GM18519 (cell line): ENCODE results near the gene ARPC1B.
A peak's percentile ranks its signal among the peaks of the same experiment; 100 is the strongest.

Experiments
- ATAC-seq: cut with Tn5 transposase; IDR thresholded peaks from one replicate; pipeline ENCODE4 v1.9.1; 2021; ENCODE audit warnings: mild to moderate bottlenecking, moderate library complexity; ENCODE audit not compliant: unreplicated experiment, low FRiP score

Gene ARPC1B

GRCh38 chr7:99438573-99439480, 64.3 kb downstream of the ARPC1B start, which contains the start of the genes CPSF4 and PTCD1:
Gene CPSF4, plus strand, starts transcription at chr7:99438943. Its CDS starts 140 bp downstream, at chr7:99439083.
Gene PTCD1, minus strand, starts transcription at chr7:99438798. Its CDS starts 3,556 bp downstream, at chr7:99435242.
- ATAC-seq, result peak; percentile 86

GRCh38 chr7:99440195-99440594, 65.7 kb downstream of the ARPC1B start:
- ATAC-seq, result no peak
